Measurements from ENCODE around the gene ANKS1B. TPM values are rescaled to one million over a fixed set of nuclear protein-coding genes. Genes with fewer than 3 reads are reported as not detected.

ANKS1B gene
- total RNA-seq, 2 donors from 2014 or later: 45.5 to 65.9 TPM

GRCh38 chr12:99223579-99223978 lies 761.2 kb downstream of the ANKS1B start:
- no peak for ATAC-seq (ENCODE audit: insufficient number of reproducible peaks, low FRiP score, low read depth)

GRCh38 chr12:99213047-99213446 lies 771.7 kb downstream of the ANKS1B start:
- Histone ChIP-seq H3K27ac (no peak overlapping the region), H3K9me3 (peaks cover 4% of the 10 kb centered on the region), H3K4me1 (ENCODE audit: control insufficient read depth in 1 of 2, low read depth in 2 of 2) (no peaks in the 10 kb centered on the region), H3K4me3 (no peak overlapping the region), H3K27me3 (replicated peaks; ENCODE audit: insufficient read depth) (no peaks in the 10 kb centered on the region), H3K36me3 (no peaks in the 10 kb centered on the region)
- DNase-seq (ENCODE audit: low spot score) (no peak), ATAC-seq (ENCODE audit: insufficient number of reproducible peaks, low FRiP score, low read depth) (no peak)
- no peak for TF ChIP-seq CTCF (IDR thresholded peaks at IDR 0.05)

More at GRCh38 chr12:99223579-99223978, 761.2 kb downstream of the ANKS1B start:
- no peak for DNase-seq (ENCODE audit: low spot score)
- H3K27ac ChIP-seq: no peak overlapping the region
- TF ChIP-seq CTCF (IDR thresholded peaks at IDR 0.05): no peak
- H3K4me3 ChIP-seq: no peak overlapping the region
- H3K9me3 ChIP-seq: no peaks in the 10 kb centered on the region
- no peaks in the 10 kb centered on the region for H3K36me3 ChIP-seq
- no peaks in the 10 kb centered on the region for H3K27me3 ChIP-seq (replicated peaks; ENCODE audit: insufficient read depth)
- peaks cover 8 to 12% of the 10 kb centered on the region in 2 donors for H3K4me1 ChIP-seq (ENCODE audit: control insufficient read depth in 1 of 2, low read depth in 2 of 2)

- H3K36me3 ChIP-seq: no peaks in the 10 kb centered on the region
- H3K9me3 ChIP-seq: peaks cover 4% of the 10 kb centered on the region
- H3K4me3 ChIP-seq: no peak overlapping the region
- H3K4me1 ChIP-seq (ENCODE audit: control insufficient read depth in 1 of 2, low read depth in 2 of 2): no peaks in the 10 kb centered on the region
- no peak for DNase-seq (ENCODE audit: low spot score)
- H3K27ac ChIP-seq: no peak overlapping the region
- no peaks in the 10 kb centered on the region for H3K27me3 ChIP-seq (replicated peaks; ENCODE audit: insufficient read depth)
- no peak for TF ChIP-seq CTCF (IDR thresholded peaks at IDR 0.05)
- no peak for ATAC-seq (ENCODE audit: insufficient number of reproducible peaks, low FRiP score, low read depth)
These were observed 772.5 kb downstream of the ANKS1B start for GRCh38 chr12:99212275-99212674.

- Histone ChIP-seq H3K4me1 (ENCODE audit: control insufficient read depth in 1 of 2, low read depth in 2 of 2) (no peaks in the 10 kb centered on the region), H3K27me3 (replicated peaks; ENCODE audit: insufficient read depth) (no peaks in the 10 kb centered on the region), H3K36me3 (no peaks in the 10 kb centered on the region), H3K9me3 (peaks cover 4% of the 10 kb centered on the region), H3K27ac (no peak overlapping the region), H3K4me3 (no peak overlapping the region)
- DNase-seq (ENCODE audit: low spot score) (no peak), ATAC-seq (ENCODE audit: insufficient number of reproducible peaks, low FRiP score, low read depth) (no peak)
- TF ChIP-seq CTCF (IDR thresholded peaks at IDR 0.05): no peak
These were observed 779.6 kb downstream of the ANKS1B start for GRCh38 chr12:99205111-99205510.

GRCh38 chr12:99201906-99202645 lies 782.7 kb downstream of the ANKS1B start:
- no peak overlapping the region for H3K4me3 ChIP-seq
- H3K27me3 ChIP-seq (replicated peaks; ENCODE audit: insufficient read depth): no peaks in the 10 kb centered on the region
- H3K36me3 ChIP-seq: no peaks in the 10 kb centered on the region
- no peaks in the 10 kb centered on the region for H3K4me1 ChIP-seq (ENCODE audit: control insufficient read depth in 1 of 2, low read depth in 2 of 2)
- no peak overlapping the region for H3K27ac ChIP-seq
- no peak for TF ChIP-seq CTCF (IDR thresholded peaks at IDR 0.05)
- no peak for ATAC-seq (ENCODE audit: insufficient number of reproducible peaks, low FRiP score, low read depth)
- no peaks in the 10 kb centered on the region for H3K9me3 ChIP-seq
- no peak for DNase-seq (ENCODE audit: low spot score)
